Hair follicular keratinocyte (primary cell): ENCODE results near the gene ZSCAN5A. TPM values are rescaled to one million over a fixed set of nuclear protein-coding genes. Genes with fewer than 3 reads are reported as not detected.

Experiments used
- total RNA-seq: library from RNA; depleted of rRNA; stranded (reverse); fragments of >200 nt; gene quantifications from 2 replicates; pipeline ENCODE4 v1.2.3, GENCODE V29; 2015

Gene ZSCAN5A
- total RNA-seq, result 2.6 and 4.2 TPM in 2 replicates

GRCh38 chr19:56314381-56315076 lies at the start of gene ZSCAN5A:
ZSCAN5A (minus strand) TSS chr19:56314839; CDS start chr19:56225046, 89,793 bp downstream.

GRCh38 chr19:56272161-56272798 lies 42.4 kb downstream of the ZSCAN5A start, which contains the start of gene EDDM13:
EDDM13 (plus strand) TSS chr19:56272748; CDS start chr19:56272835, 87 bp downstream.

GRCh38 chr19:56201973-56202372 lies 112.7 kb downstream of the ZSCAN5A start, which contains the start of gene ZSCAN5C:
ZSCAN5C (plus strand) TSS chr19:56202273; CDS start chr19:56205914, 3,641 bp downstream.

GRCh38 chr19:56197646-56198045 lies 117.0 kb downstream of the ZSCAN5A start, which contains the start of gene ZSCAN5B:
ZSCAN5B (minus strand) TSS chr19:56197783; CDS start chr19:56193052, 4,731 bp downstream.

GRCh38 chr19:56175861-56176307 lies 138.8 kb downstream of the ZSCAN5A start, which contains the start of gene GALP:
GALP (plus strand) TSS chr19:56176008; CDS start chr19:56177109, 1,101 bp downstream.

Other genes with a start within 250 kb of the ZSCAN5A start
- 18.2 and 25.4 TPM in 2 replicates for gene ZNF787, start 193.5 kb downstream of the ZSCAN5A start, total RNA-seq
- 19.2 and 26.5 TPM in 2 replicates for gene ZNF444, start 173.6 kb downstream of the ZSCAN5A start, total RNA-seq
- gene GALP, start 138.8 kb downstream of the ZSCAN5A start, total RNA-seq, result not detected in 2 replicates
- not detected in 2 replicates for gene ZSCAN5B, start 117.1 kb downstream of the ZSCAN5A start, total RNA-seq
- gene ZSCAN5C, start 112.6 kb downstream of the ZSCAN5A start, total RNA-seq, result not detected in 2 replicates
- gene EDDM13, start 42.1 kb downstream of the ZSCAN5A start, total RNA-seq, result 0.46 and 2.2 TPM in 2 replicates
- 1.7 and 1.9 TPM in 2 replicates for gene ZNF582, start 78.7 kb upstream of the ZSCAN5A start, total RNA-seq
- gene ZNF583, start 89.5 kb upstream of the ZSCAN5A start, total RNA-seq, result 0.70 and 3.7 TPM in 2 replicates
- gene ZNF667, start 162.5 kb upstream of the ZSCAN5A start, total RNA-seq, result 0.72 and 2.2 TPM in 2 replicates
- gene ZNF471, start 193.0 kb upstream of the ZSCAN5A start, total RNA-seq, result 0.80 and 1.9 TPM in 2 replicates
- gene ZFP28, start 224.1 kb upstream of the ZSCAN5A start, total RNA-seq, result 6.8 and 9.9 TPM in 2 replicates